Fibroblast of the conjunctiva (primary cell): ENCODE data around the gene AGAP1.

Source experiments
- DNase-seq: peaks from one replicate; pipeline ENCODE4 v3.0.0-alpha.2; 2010; ENCODE audit warnings: low read depth

AGAP1 gene

DNA sequence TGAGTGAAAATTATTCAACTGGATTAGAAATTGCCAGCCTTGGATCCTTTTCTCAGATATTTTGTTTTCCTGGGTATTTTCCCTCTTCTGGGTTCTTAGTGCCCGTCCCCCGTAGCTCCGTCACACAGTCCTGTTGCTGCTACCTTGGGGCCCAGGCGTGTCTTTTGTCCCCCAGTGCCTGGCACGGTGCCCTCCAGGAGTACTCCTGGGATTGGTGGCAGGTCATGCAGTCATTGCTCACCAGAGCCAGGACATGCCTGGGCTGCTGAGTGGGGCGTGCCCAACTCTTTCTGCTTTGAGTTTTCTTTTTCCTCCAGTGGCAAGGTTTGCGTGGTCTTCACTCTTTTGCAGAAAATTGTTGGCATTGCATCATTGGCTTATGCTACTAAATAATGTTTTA, 275.2 kb downstream of the AGAP1 start:
- DNase-seq, result no peak

DNA sequence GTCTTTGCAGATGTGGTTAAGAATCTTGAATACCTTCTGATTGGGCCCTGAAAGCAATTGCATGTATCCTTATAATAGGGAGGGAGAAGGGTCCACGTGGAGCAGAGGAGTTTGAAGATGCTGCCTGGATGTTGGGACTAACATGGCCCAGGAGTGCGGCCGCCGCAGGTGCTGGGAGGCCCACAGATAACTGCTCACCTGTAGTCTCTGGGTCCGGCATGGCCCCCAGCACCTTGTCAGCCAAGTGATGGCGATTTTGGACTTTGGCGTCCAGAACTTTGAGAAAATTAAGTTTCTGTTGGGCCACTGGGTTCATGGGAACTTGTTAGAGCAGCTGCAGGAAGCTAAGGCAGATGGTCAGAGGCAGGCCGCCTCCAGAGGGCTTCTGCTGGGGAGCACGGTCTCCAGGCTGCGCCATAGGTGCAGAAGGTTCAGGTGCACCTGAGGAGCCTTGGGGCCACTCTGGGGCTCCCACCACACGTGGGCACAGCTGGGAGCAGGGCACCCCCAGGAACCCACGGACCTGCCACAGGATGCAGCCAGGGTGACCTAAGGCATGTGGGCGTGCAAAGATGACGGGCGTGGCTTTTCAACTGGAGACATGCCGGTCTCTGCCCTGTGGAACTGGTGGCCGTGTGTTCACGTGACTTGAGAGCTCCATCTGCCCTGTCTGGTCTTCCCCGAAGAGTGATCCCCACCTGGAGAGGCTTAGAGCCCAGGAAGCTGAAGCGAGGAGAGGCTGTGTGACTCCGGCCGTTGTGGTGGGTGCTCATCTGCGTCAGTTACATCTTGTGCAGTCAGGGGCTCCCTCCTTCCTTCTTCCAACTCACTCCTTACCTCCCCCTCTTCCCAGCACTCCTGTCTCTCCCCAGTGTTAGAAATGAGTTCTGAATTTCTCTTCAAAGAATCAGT, 277.3 kb downstream of the AGAP1 start:
- no peak for DNase-seq

DNA sequence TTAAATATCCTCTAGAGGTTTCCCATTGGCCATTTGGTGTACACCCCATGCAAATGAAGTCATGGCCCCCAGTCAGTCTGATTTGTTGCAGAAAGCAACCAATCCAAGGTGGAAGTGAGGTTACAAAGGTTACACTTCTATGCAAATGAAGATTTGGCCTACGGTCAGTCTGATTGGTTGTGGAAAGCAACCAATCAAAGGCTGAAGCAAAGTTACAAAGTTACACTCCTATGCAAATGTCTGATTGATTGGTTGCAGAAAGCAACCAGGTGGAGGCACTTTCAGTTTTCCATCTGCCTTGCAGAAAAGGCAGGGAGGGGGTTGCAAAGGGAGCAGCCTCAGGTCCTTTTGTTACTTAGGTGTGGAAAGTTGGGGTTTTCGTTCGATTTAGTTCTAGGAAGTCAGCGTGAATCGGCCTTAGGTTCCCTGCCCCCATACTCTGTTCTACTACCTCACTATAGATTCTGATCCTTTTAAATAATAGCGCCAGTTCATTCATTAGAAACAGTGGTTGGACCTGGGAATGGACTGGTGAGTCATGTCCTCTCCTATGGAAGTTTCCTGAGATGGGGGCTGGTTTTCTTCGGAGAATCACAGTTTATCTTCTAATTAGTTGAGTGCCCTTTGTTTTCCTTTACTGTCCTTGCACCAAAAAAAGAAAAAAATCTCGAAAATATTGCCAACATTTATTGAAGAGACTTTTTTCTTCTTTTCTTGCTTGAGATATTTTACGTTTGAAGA, 279.5 kb downstream of the AGAP1 start:
- no peak for DNase-seq

DNA sequence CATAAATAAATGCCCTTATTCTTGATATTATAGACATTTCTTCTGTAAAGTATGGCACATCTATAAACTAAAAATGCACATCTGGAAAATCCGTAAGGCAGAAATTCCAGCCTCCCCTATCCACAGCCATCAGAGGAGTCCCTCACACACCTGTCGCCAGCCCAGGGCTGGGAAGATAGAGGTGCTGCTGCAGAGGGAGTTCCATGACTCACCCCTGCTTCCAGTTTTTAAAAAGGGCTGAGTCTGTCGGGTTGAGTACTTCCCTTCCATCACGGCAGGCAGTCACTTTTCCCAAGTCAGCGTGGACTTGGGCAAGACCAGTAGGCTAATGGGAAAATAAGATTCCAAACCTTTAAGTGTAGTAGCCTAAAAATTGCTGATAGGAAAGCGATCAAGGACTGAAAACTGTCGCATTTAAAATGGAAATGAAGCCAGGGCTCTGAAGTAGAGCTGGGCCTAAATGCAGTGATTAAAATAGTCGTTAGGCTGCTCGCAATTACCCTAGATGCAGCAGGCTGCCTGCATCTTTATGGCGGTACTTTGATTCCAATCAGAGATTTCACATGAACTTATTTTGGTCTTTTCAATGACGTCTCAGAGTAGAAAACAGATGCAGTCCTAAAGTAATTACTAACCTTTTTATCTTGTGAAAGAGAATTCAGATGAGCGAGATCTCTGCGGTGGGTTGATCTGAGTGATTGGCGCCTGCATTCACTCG, 280.5 kb downstream of the AGAP1 start:
- no peak for DNase-seq

- no peak for DNase-seq
Observed at GRCh38 chr2:235776531-235776930, 282.7 kb downstream of the AGAP1 start.

DNA sequence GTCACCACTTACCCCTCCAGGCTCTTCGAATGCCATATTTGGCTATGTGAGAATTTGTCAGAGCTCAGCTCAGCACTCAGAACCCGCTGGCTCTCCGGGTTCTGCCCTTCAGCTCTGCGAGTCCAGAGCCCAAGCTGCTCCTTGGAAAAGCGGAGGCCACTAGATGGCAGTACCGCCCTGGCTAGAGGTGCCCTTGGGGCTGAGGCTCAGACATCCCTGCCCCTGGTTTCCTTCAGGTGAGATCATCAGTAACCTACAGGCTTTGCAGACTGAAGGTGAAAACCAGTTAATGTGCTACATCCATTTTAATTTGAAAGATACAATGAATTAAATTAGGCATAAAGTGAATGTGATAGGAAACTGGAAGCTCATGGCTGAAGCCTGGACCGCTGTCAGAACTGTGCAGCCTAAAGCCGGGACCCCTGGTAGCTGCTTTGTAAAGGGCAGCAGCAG, 285.6 kb downstream of the AGAP1 start:
- peak; percentile 40 for DNase-seq

DNA sequence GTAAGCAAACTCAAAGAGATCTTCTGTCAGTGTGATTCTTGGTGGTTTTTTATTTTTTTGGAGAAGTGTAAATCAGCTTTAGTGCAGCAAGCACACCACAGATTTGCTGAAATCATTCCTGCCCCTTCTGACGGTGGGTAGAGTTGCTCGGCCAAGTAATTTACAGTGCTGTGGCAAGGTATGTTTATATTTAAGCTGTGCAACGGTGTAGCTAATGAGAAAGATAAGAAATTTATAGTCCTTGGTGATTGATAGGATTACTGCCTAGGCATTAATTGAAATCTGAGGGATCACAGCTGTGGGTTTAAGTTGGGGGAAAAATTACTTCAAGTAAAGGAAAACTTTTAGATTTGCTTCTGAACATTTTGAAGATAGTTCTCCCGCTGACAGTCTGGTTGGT, 286.6 kb downstream of the AGAP1 start:
- no peak for DNase-seq

DNA sequence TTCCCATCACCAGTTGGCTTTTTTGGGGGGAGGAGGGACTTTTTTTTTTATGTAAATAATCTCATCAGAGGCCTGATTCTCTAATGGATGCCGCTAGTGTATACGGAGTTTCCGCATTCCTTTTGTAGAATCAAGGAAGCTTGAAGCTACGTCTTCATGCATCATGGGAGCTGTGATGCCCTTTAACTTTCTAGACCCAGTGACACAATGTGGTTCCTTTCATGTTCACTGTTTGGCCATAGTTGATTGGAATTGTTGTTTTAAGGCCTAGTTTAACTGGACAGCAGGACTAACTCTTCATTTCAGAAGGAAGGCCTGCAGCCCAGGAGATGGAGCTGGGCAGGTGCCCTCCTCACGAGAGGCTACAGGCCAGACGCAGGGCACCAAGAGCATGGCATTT, 287.9 kb downstream of the AGAP1 start:
- no peak for DNase-seq

DNA sequence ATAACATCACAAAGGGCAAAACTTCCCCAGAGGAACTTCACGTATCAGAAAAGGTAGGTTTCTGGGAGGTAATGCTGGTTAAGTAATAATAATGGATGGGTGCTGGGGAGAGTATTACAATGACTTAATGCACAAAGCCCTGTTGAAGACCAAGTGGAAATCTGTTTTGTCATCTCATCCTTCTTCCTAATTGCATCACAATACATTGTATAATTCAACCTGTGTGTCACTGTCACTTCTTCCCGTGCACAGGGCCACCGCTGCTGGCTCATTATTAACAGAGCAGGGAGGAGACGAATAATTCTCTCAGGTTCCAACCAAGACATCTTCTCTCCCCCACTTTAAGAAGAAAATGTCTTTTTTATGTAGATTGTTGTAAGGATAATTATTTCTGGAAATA, 290.9 kb downstream of the AGAP1 start:
- no peak for DNase-seq

DNA sequence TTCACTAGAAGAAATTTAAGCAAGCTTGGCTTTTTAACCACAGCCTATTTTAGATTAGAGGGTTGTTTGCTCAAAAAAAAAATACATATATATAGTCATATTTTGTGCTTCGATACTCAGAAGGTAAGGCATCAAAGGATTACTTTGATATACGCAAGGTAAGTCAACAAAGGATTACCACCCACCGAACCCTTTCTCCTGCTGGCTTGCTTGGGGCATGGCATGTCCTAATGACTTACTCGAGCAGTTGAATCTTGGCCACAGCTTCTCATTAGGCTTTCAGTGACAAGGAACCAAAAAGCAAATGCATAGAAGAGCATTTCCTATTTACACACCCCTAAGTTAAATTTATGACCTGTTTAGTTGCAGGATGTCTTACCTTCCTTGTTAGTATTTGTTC, 295.7 kb downstream of the AGAP1 start:
- no peak for DNase-seq

DNA sequence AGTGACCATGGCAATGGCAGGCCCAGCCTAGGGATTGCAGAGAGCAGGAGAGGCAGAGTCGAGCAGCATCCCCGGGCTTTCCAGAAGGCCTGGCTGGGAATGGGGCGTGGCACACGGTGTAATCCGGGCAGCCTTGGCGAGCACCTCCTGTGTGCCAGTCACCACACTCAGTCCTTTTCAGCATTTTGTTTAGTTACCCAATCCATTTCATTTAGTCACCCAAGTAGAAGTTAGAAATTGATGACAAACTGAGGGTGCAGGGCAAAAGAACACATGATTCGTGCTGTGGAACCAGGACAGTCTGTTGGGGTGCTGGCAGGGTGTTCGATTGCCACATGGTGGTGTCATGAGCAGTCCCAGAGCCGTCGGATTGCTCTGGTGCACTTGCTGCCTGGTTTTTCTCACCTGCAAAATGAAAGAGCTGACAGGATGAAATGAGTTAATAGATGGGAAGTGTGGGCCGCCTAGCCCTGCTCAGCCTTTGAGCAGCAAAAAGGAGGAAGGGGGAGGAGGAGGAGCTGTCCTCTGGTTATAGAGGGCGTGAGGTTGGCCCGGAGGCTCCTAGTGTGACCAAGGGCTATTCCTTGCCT, 299.4 kb downstream of the AGAP1 start:
- DNase-seq, result no peak

GRCh38 chr2:235799281-235799680, 305.4 kb downstream of the AGAP1 start:
- no peak for DNase-seq

DNA sequence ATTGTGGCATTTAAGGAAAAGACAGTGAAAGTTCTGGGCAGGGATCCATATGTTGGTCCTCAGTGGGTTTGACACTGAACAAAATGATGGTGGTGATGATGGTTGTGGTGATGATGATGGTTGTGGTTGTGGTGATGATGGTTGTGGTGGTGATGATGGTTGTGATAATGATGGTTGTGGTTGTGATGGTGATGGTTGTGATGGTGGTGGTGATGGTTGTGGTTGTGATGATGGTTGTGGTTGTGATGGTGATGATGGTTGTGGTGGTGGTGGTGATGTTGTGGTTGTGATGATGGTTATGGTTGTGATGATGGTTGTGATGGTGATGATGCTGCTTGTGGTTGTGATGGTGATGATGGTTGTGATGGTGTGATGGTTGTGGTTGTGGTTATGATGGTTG, 308.7 kb downstream of the AGAP1 start:
- DNase-seq, result no peak

DNA sequence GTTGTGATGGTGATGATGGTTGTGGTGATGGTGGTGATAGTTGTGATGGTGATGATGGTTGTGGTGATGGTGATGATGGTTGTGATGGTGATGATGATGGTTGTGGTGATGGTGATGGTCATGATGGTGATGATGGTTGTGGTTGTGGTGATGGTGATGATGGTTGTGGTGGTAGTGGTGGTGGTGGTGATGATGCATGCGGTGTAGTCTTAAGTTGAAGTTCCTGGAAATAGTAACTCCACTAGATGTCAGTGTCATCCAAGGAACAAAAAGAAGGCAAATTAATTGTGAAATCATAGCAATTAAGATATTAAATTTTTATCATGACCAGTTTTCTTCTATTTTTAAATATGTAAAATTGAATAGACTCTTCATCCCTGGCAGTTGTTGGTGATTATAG, 309.2 kb downstream of the AGAP1 start:
- DNase-seq, result no peak

- no peak for DNase-seq
Observed at GRCh38 chr2:235804676-235805075, 310.8 kb downstream of the AGAP1 start.

DNA sequence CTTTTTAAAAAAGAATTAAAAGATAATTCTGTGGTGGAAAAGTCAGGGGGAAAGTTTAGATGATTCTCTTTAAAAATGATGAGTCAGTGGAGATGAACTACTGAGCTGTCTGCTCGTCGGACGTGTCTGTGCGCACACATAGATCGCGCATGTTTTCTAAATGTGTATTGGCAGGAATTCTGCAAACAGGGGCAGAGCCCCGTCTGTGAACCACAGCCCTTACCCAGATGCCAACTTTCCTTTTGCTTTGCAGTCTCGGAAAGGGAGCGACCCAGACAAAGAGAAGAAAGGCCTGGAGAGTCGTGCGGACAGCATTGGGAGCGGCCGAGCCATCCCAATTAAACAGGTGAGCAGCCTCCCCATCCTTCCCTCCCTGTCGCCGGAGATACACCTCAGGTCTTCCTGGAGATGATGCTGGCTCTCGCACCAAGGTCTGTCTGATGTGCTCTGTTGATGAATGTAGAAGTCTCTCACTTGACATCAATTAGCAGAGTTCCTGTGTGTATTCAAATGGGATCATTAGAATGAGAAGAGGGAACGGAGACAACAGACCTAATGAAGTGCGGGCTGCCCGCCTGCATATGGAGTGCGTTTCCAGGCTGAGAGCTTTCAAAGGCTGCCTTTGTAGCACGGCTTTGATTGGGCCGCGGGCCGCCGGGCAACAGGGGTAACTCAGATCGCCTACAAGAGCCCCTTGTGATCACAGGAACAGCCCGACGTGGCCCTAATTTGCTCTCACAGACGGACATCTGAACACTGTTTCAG, 313.3 kb downstream of the AGAP1 start:
- DNase-seq, result no peak

DNA sequence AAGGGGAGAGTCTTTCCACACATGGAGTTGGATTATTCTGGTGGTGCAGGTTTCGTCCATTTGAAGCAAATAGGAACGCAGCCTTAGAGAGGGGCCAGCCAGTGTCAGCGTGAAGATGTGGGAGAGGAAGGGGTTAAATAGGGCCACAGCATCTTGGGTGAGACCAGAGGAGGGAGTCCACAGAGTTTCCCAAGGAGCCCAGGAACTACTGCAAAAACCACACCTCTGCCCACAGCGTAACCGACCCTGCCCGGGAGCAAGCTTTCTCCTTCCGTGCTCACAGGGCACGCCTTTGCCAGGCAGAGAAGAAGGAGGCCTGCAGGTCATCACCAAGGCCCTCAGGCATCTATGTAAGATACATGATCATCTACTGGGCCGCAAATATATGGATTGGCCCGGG, 314.5 kb downstream of the AGAP1 start:
- no peak for DNase-seq

DNA sequence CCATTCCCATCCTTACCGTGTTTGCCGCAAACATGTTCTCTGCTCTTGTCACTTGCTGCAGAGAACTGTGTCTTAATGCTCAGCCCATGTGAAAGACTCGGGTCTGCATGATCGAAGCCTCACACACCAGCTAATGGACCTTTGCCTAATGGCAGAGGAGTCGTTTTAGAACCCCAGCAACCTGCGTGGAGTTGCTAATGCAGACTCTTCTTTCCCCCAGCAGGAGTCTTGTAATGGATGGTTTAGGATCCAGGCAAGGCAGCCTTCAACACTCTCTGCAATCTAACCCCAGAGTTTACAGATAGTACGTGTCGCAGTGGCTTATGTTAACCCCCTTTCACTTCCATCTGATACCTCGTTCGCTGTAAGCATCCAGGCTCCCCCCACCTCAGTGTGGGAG, 316.4 kb downstream of the AGAP1 start:
- no peak for DNase-seq

DNA sequence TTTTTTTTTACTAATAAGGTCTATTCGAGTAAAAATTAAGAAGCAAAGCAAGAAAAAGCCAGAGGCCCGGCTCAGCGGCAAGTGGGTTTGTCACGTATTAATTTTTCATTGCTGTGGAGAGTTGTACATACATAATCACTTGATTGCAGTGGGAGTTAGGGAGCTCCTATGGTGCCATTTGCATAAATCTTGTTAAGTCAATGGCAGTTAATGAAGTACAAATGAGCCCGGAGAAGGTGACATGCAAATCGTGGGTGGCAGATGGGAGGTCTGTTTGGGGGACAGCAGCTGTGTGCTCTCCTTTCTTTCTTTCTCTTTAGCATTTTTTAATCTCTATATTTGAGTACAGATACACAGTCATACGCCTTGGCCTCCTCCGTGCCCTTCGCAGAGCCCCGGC, 317.0 kb downstream of the AGAP1 start:
- DNase-seq, result no peak

- DNase-seq, result no peak
Observed at GRCh38 chr2:235811446-235812184, 317.8 kb downstream of the AGAP1 start.

DNA sequence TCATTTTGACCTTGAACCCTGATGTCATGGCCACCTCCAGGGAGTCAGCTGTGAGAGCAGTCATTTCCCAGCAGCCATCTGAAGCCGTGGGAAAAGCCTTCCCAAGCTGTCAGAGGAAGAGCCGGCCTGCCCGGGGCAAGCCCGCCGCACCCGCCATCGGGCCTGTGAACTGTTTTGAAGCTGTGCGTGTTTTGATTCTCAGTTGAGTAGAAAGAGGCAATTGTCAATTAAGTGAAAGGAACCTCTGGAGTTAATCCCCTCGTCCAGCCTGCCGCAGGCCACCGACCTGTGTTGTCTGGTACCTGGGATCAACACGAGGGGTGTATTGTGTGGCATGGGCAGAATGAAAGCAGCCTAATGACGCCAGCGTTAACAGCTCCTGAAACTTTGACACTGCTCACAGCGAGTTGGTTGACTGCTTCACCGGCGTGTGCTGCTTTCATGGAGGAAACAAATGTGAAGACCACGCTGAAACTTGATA, 318.4 kb downstream of the AGAP1 start:
- no peak for DNase-seq
